A549 treated with CORT108297 at 1 μM for 4 hours (cell line): Measurements from ENCODE around the gene PIGC. TPM values are rescaled to one million over a fixed set of nuclear protein-coding genes. Genes with fewer than 3 reads are reported as not detected.

Source experiments
- total RNA-seq: library from RNA; stranded (reverse); fragments of 200-300 nt; extraction: Qiagen RNA extraction; gene quantifications from 5 replicates; pipeline ENCODE4 v1.2.3, GENCODE V29; 2022

The PIGC gene
- 31.2 to 40.7 TPM (median 38.5 TPM) in 5 replicates for total RNA-seq

DNA sequence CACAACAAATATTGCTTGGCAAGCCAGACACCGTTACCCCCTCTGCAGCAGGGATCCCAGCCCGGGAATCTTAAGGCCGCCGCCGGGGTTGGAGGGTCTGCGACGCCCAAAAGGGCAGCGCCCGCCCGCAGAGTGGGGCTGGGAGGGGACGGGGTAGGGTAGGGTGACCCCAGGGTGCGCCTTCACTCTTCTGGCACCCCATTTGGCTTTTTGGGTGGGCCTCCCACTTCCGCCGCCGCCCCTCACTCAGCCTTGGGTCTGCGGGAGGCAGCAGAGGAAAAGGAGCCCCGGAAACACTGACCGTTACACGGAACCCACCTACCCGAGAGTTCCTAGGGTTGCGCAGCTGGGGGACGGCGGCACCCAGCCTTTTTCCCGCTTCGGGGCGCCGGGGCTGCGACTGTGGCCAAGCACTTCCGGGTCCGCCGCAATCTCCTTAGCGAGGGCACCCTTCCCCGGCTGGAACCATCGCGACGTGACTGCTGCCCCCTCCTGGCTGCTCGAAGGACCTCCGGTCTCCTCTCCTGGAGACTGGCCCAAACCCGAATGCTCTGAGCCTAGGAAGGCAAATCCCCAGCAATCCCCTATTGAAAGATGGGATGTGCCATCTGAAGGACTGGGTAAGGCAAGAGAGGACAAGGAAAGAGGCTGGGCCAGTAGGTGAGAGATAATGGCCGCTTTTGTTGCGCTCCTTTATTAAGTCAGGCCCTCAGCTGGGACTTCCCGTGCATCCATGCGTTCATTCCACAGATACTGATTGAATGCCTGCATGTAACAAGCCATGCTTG is at the start of gene PIGC:
Gene PIGC, minus strand, starts transcription at position 404 of the 788 bp plus-strand sequence. CDS start 1,447 bp downstream, outside the sequence.

DNA sequence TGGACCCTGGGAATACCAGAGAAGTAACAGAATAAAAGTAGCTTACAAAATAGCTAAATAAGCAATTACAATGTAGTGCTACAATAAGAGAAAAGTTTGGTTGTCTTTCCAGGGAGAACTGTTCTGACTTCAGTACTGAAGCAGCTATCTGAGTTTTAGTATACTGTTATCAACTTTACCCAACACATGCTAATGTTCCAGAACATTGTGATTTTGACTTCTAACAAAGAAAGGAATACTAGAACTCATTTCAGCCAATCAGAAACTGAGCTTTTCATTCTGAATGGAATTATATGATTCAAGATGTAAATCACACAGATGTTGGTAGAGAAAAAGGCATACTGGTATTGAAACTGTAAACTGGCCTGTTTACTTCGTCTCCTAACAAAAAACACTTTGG is 23.5 kb downstream of the PIGC start, which contains the start of gene C1orf105:
Gene C1orf105, plus strand, starts transcription at position 301 of the 400 bp plus-strand sequence. CDS start 201 bp downstream, outside the sequence.

Other genes starting within 250 kb of the PIGC start
- gene C1orf105, start 23.4 kb downstream of the PIGC start, total RNA-seq, result 0.13 TPM in 1 of 5 replicates, not detected in the others
- 9.0 to 11.4 TPM (median 10.2 TPM) in 5 replicates for gene SUCO, start 89.1 kb upstream of the PIGC start, total RNA-seq
- gene FASLG, start 215.0 kb upstream of the PIGC start, total RNA-seq, result not detected in 5 replicates